HCT116 (cell line): ENCODE results near the gene SH3TC1.

Source experiments
- CBX3 ChIP-seq: IDR thresholded peaks from 2 replicates; pipeline ENCODE4 v1.6.1; 2012; ENCODE audit warnings: low read depth
- CEBPB ChIP-seq: IDR thresholded peaks from 2 replicates; pipeline ENCODE4 v1.6.1; 2012; ENCODE audit warnings: low read depth
- ELF1 ChIP-seq: IDR thresholded peaks from 2 replicates; pipeline ENCODE4 v1.6.1; 2012; ENCODE audit warnings: low read depth, borderline replicate concordance
- EZH2 ChIP-seq: fragments of 200-600 bp; sonication (generic); IDR thresholded peaks from 2 replicates; pipeline ENCODE4 v1.6.1; 2017; ENCODE audit warnings: antibody characterized with exemption, mixed run types
- EZH2phosphoT487 ChIP-seq: fragments of 200-600 bp; IDR thresholded peaks from 2 replicates; pipeline ENCODE4 v1.6.1; 2018; ENCODE audit warnings: antibody characterized with exemption, borderline replicate concordance
- JUND ChIP-seq: IDR thresholded peaks from 2 replicates; pipeline ENCODE4 v1.6.1; 2012
- POLR2A ChIP-seq: IDR thresholded peaks from 2 replicates; pipeline ENCODE4 v1.7.0; 2011; ENCODE audit warnings: borderline replicate concordance; ENCODE audit not compliant: insufficient read depth, insufficient read length; ENCODE audit errors: extremely low read depth
- POLR2AphosphoS5 ChIP-seq: IDR thresholded peaks from 2 replicates; pipeline ENCODE4 v1.6.1; 2011; ENCODE audit warnings: mild to moderate bottlenecking, low read depth, low read length, moderate library complexity
- SIN3A ChIP-seq: IDR thresholded peaks from 2 replicates; pipeline ENCODE4 v1.6.1; 2012; ENCODE audit warnings: low read depth
- SP1 ChIP-seq: IDR thresholded peaks from 2 replicates; pipeline ENCODE4 v1.6.1; 2012; ENCODE audit warnings: low read depth
- SRF ChIP-seq: IDR thresholded peaks from 2 replicates; pipeline ENCODE4 v1.6.1; 2012; ENCODE audit warnings: low read depth
- TF ChIP-seq, protein P1 (sequence below): IDR thresholded peaks from 2 replicates; pipeline ENCODE4 v1.6.1; 2012
- TF ChIP-seq, protein P2 (sequence below), 3 experiments: fragments of 200-600 bp in 1 of 3; sonication (generic) in 1 of 3; IDR thresholded peaks in 2 of 3; conservative IDR thresholded peaks in 1 of 3; 2 replicates each; pipeline ENCODE4 v1.5.1; 2012 to 2017; ENCODE audit warnings: low read depth in 2 of 3, low read length in 2 of 3, antibody characterized with exemption in 1 of 3, borderline replicate concordance in 1 of 3, control low read depth in 1 of 3, mild to moderate bottlenecking in 1 of 3, mixed read lengths in 1 of 3, mixed run types in 1 of 3, moderate library complexity in 1 of 3; ENCODE audit not compliant: insufficient read depth in 1 of 3
- TF ChIP-seq, protein P3 (sequence below): IDR thresholded peaks from 2 replicates; pipeline ENCODE4 v1.6.1; 2012; ENCODE audit warnings: low read depth

DNA sequence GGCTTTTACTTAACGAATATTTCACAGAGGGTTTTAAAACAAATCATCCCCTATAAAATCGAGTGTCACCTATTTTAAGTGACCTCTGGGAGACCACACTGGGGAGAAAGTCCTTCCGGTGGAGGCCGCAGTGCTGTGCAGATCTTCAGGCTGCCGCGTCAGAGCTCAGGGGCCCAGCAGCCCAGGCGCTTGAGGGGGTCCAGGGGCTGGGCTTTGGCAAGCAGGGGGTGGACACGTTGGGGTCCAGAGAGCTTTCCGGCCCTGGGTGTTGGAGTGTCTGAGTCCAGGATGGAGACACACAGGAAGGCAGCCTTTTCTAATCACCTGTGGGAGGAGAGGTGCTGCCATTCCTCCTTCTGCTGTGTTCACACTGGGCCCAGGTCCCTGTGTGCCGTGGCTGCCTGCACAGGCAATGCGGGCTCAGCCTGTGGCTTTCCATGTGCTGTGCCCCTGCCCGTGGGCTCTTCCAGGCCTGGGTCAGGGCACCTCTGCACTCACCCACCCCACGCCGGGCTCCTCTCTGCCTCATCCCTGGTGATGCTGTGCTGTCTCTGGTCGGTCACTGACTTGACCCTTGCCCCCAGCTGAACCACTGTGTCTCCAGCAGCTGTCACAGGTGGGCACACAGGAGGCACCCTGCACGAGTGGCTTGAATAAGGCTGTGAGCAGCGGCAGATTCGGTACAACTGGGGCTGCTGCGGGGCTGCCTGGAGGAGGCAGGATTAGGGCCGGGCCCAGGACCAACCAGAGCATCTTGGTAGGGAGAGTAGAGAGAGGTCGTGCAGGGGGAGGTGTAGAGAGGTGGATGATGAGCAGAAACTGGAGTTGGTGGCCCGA is 80.4 kb downstream of the SH3TC1 start:
- TF ChIP-seq JUND (no peak), POLR2A (no peak), POLR2AphosphoS5 (no peak), CEBPB (no peak), SP1 (no peak), SRF (no peak), CBX3 (no peak), EZH2 (no peak), SIN3A (no peak), ELF1 (no peak), EZH2phosphoT487 (no peak)
- TF ChIP-seq, protein P1, sequence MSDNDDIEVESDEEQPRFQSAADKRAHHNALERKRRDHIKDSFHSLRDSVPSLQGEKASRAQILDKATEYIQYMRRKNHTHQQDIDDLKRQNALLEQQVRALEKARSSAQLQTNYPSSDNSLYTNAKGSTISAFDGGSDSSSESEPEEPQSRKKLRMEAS = no peak
- TF ChIP-seq, protein P2, sequence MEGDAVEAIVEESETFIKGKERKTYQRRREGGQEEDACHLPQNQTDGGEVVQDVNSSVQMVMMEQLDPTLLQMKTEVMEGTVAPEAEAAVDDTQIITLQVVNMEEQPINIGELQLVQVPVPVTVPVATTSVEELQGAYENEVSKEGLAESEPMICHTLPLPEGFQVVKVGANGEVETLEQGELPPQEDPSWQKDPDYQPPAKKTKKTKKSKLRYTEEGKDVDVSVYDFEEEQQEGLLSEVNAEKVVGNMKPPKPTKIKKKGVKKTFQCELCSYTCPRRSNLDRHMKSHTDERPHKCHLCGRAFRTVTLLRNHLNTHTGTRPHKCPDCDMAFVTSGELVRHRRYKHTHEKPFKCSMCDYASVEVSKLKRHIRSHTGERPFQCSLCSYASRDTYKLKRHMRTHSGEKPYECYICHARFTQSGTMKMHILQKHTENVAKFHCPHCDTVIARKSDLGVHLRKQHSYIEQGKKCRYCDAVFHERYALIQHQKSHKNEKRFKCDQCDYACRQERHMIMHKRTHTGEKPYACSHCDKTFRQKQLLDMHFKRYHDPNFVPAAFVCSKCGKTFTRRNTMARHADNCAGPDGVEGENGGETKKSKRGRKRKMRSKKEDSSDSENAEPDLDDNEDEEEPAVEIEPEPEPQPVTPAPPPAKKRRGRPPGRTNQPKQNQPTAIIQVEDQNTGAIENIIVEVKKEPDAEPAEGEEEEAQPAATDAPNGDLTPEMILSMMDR (IDR thresholded peaks at IDR 0.05 in 2 of 3, conservative IDR thresholded peaks at IDR 0.05 in 1 of 3; ENCODE audit: borderline replicate concordance in 1 of 3, insufficient read depth in 1 of 3, low read depth in 2 of 3, low read length in 2 of 3) = no peak
- TF ChIP-seq, protein P3, sequence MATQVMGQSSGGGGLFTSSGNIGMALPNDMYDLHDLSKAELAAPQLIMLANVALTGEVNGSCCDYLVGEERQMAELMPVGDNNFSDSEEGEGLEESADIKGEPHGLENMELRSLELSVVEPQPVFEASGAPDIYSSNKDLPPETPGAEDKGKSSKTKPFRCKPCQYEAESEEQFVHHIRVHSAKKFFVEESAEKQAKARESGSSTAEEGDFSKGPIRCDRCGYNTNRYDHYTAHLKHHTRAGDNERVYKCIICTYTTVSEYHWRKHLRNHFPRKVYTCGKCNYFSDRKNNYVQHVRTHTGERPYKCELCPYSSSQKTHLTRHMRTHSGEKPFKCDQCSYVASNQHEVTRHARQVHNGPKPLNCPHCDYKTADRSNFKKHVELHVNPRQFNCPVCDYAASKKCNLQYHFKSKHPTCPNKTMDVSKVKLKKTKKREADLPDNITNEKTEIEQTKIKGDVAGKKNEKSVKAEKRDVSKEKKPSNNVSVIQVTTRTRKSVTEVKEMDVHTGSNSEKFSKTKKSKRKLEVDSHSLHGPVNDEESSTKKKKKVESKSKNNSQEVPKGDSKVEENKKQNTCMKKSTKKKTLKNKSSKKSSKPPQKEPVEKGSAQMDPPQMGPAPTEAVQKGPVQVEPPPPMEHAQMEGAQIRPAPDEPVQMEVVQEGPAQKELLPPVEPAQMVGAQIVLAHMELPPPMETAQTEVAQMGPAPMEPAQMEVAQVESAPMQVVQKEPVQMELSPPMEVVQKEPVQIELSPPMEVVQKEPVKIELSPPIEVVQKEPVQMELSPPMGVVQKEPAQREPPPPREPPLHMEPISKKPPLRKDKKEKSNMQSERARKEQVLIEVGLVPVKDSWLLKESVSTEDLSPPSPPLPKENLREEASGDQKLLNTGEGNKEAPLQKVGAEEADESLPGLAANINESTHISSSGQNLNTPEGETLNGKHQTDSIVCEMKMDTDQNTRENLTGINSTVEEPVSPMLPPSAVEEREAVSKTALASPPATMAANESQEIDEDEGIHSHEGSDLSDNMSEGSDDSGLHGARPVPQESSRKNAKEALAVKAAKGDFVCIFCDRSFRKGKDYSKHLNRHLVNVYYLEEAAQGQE = no peak
